Thoracic aorta (tissue), 2 donors: ENCODE data around the gene TEX54. TPM values are rescaled to one million over a fixed set of nuclear protein-coding genes. Genes with fewer than 3 reads are reported as not detected.
A peak's percentile ranks its signal among the peaks of the same experiment; 100 is the strongest.

Source experiments
- ATAC-seq: fragments of 150-250 bp; one replicate; pipeline ENCODE4 v1.8.0; 2017; ENCODE audit warnings: low read depth; ENCODE audit not compliant: insufficient number of reproducible peaks, low FRiP score
- DNase-seq: peaks from one replicate; pipeline ENCODE4 v3.0.0-alpha.2; 2020; ENCODE audit warnings: low spot score
- H3K27ac ChIP-seq, 2 donors: fragments of 200-600 bp; sonication (generic); 1 replicate in 1 of 2; 2 replicates in 1 of 2; pipeline ENCODE4 v1.5.1; 2016; ENCODE audit warnings: mild to moderate bottlenecking in 2 of 2, moderate library complexity in 2 of 2
- H3K27me3 ChIP-seq: fragments of 200-600 bp; sonication (generic); replicated peaks from 2 replicates; pipeline ENCODE4 v1.6.0; 2016; ENCODE audit warnings: mild to moderate bottlenecking; ENCODE audit not compliant: insufficient read depth
- H3K36me3 ChIP-seq: fragments of 200-600 bp; sonication (generic); one replicate; pipeline ENCODE4 v1.5.1; 2016
- H3K4me1 ChIP-seq, 2 donors: fragments of 200-600 bp; sonication (generic); 1 replicate in 1 of 2; 2 replicates in 1 of 2; pipeline versions ENCODE4 v1.5.1 to v1.6.0; 2016; ENCODE audit warnings: low read depth in 2 of 2, mild to moderate bottlenecking in 1 of 2; ENCODE audit not compliant: control insufficient read depth in 1 of 2
- H3K4me3 ChIP-seq: fragments of 200-600 bp; sonication (generic); 2 replicates; pipeline ENCODE4 v1.5.1; 2016; ENCODE audit warnings: mild to moderate bottlenecking
- H3K9me3 ChIP-seq: fragments of 200-600 bp; sonication (generic); 2 replicates; pipeline ENCODE4 v1.5.1; 2016
- CTCF ChIP-seq: fragments of 200-600 bp; sonication (generic); IDR thresholded peaks from one replicate; pipeline ENCODE4 v1.5.1; 2019; ENCODE audit warnings: antibody characterized with exemption
- total RNA-seq, 2 donors: library from RNA; depleted of rRNA; stranded (reverse); fragments of >200 nt; gene quantifications; one replicate each; pipeline versions ENCODE4 v1.1.0 to v1.2.3, GENCODE V29; 2016

The TEX54 gene
- total RNA-seq, 2 donors from 2014 or later, result not detected

- H3K9me3 ChIP-seq, result no peaks in the 10 kb centered on the region
- no peak overlapping the region for H3K27ac ChIP-seq
- TF ChIP-seq CTCF, result no peak
- ATAC-seq (no peak), DNase-seq (no peak)
- no peaks in the 10 kb centered on the region for H3K27me3 ChIP-seq
- H3K36me3 ChIP-seq, result peaks cover 24% of the 10 kb centered on the region
- peak overlapping the region; percentile 97 for H3K4me3 ChIP-seq
- peaks cover 19 to 26% of the 10 kb centered on the region in 2 donors for H3K4me1 ChIP-seq
These were observed 21.6 kb upstream of the TEX54 start for GRCh38 chr11:62854013-62854824.

GRCh38 chr11:62853279-62853965 is 20.8 kb upstream of the TEX54 start:
- Histone ChIP-seq H3K4me3 (no peak overlapping the region), H3K27ac (no peak overlapping the region), H3K4me1 (peaks cover 19 to 26% of the 10 kb centered on the region in 2 donors), H3K9me3 (no peaks in the 10 kb centered on the region), H3K27me3 (no peaks in the 10 kb centered on the region), H3K36me3 (peaks cover 24% of the 10 kb centered on the region)
- DNase-seq (no peak), ATAC-seq (no peak)
- TF ChIP-seq CTCF, result no peak

GRCh38 chr11:62852523-62853188 is 20.0 kb upstream of the TEX54 start:
- Histone ChIP-seq H3K4me1 (peaks cover 19 to 26% of the 10 kb centered on the region in 2 donors), H3K27ac (no peak overlapping the region), H3K36me3 (peaks cover 24% of the 10 kb centered on the region), H3K4me3 (no peak overlapping the region), H3K27me3 (no peaks in the 10 kb centered on the region), H3K9me3 (no peaks in the 10 kb centered on the region)
- ATAC-seq, result no peak
- TF ChIP-seq CTCF, result no peak
- no peak for DNase-seq

- H3K4me1 ChIP-seq, result peaks cover 19 to 26% of the 10 kb centered on the region in 2 donors
- DNase-seq (no peak), ATAC-seq (no peak)
- H3K36me3 ChIP-seq, result peaks cover 24% of the 10 kb centered on the region
- no peaks in the 10 kb centered on the region for H3K9me3 ChIP-seq
- H3K4me3 ChIP-seq, result no peak overlapping the region
- TF ChIP-seq CTCF, result no peak
- H3K27ac ChIP-seq, result no peak overlapping the region
- H3K27me3 ChIP-seq, result no peaks in the 10 kb centered on the region
These were observed 19.3 kb upstream of the TEX54 start for GRCh38 chr11:62851807-62852522.
